ENCODE data around the gene CHD2.

The CHD2 gene

GRCh38 chr15:92954002-92954401, 53.9 kb downstream of the CHD2 start:
- H3K9ac ChIP-seq (ENCODE audit: low read depth in 1 of 2, low read length in 2 of 2), result no peak overlapping the region
- H3K4me1 ChIP-seq (ENCODE audit: control insufficient read depth in 1 of 2, insufficient read depth in 2 of 2, low read length in 2 of 2), result no peaks in the 10 kb centered on the region
- no peak overlapping the region for H3K27ac ChIP-seq (ENCODE audit: low read depth, low read length)
- peaks cover 65 to 80% of the 10 kb centered on the region in 2 donors for H3K36me3 ChIP-seq (ENCODE audit: control insufficient read depth in 1 of 2, insufficient read depth in 2 of 2, low read length in 2 of 2)
- no peak overlapping the region for H3K4me3 ChIP-seq (ENCODE audit: low read depth in 1 of 2, low read length in 2 of 2)
- H3K27me3 ChIP-seq (ENCODE audit: control insufficient read depth in 1 of 2, insufficient read depth in 2 of 2, low read length in 2 of 2), result no peaks in the 10 kb centered on the region
- H3K9me3 ChIP-seq (ENCODE audit: control insufficient read depth in 1 of 2, low read length in 2 of 2), result peaks cover 14 to 16% of the 10 kb centered on the region in 2 donors

DNA sequence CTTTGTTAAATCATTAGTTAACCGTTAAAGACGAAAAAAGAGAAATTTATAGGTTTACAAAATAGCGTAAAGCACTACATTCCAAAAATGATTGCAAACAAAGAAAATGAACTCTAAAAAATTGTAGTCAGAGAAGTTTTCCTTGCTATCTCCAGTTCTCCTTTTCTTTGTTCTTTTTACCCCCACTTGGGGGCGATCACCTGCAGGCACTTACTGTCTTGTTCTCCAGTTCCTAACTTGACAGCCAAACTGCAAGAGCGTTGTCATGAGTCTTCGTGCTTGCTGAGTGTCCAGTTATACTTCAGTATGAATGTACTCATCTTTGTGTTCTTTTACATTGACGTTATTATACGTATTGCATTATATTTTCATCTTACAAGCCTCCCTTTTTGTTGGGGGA, 54.5 kb downstream of the CHD2 start:
- H3K27me3 ChIP-seq (ENCODE audit: control insufficient read depth in 1 of 2, insufficient read depth in 2 of 2, low read length in 2 of 2), result no peaks in the 10 kb centered on the region
- H3K9me3 ChIP-seq (ENCODE audit: control insufficient read depth in 1 of 2, low read length in 2 of 2), result peaks cover 8 to 10% of the 10 kb centered on the region in 2 donors
- H3K36me3 ChIP-seq (ENCODE audit: control insufficient read depth in 1 of 2, insufficient read depth in 2 of 2, low read length in 2 of 2), result peaks cover 59 to 80% of the 10 kb centered on the region in 2 donors
- H3K4me3 ChIP-seq (ENCODE audit: low read depth in 1 of 2, low read length in 2 of 2), result no peak overlapping the region
- no peak overlapping the region for H3K9ac ChIP-seq (ENCODE audit: low read depth in 1 of 2, low read length in 2 of 2)
- H3K4me1 ChIP-seq (ENCODE audit: control insufficient read depth in 1 of 2, insufficient read depth in 2 of 2, low read length in 2 of 2), result no peaks in the 10 kb centered on the region
- no peak overlapping the region for H3K27ac ChIP-seq (ENCODE audit: low read depth, low read length)

- H3K36me3 ChIP-seq (ENCODE audit: control insufficient read depth in 1 of 2, insufficient read depth in 2 of 2, low read length in 2 of 2), result peaks cover 49 to 78% of the 10 kb centered on the region in 2 donors
- no peak overlapping the region for H3K27ac ChIP-seq (ENCODE audit: low read depth, low read length)
- H3K4me1 ChIP-seq (ENCODE audit: control insufficient read depth in 1 of 2, insufficient read depth in 2 of 2, low read length in 2 of 2), result no peaks in the 10 kb centered on the region
- no peak overlapping the region for H3K9ac ChIP-seq (ENCODE audit: low read depth in 1 of 2, low read length in 2 of 2)
- no peaks in the 10 kb centered on the region for H3K27me3 ChIP-seq (ENCODE audit: control insufficient read depth in 1 of 2, insufficient read depth in 2 of 2, low read length in 2 of 2)
- H3K4me3 ChIP-seq (ENCODE audit: low read depth in 1 of 2, low read length in 2 of 2), result no peak overlapping the region
- no peaks in the 10 kb centered on the region for H3K9me3 ChIP-seq (ENCODE audit: control insufficient read depth in 1 of 2, low read length in 2 of 2)
These were observed 55.6 kb downstream of the CHD2 start for GRCh38 chr15:92955706-92956105.

- H3K9me3 ChIP-seq (ENCODE audit: control insufficient read depth in 1 of 2, low read length in 2 of 2), result no peaks in the 10 kb centered on the region
- H3K36me3 ChIP-seq (ENCODE audit: control insufficient read depth in 1 of 2, insufficient read depth in 2 of 2, low read length in 2 of 2), result peaks cover 35 to 77% of the 10 kb centered on the region in 2 donors
- H3K27ac ChIP-seq (ENCODE audit: low read depth, low read length), result no peak overlapping the region
- no peak overlapping the region for H3K9ac ChIP-seq (ENCODE audit: low read depth in 1 of 2, low read length in 2 of 2)
- H3K4me3 ChIP-seq (ENCODE audit: low read depth in 1 of 2, low read length in 2 of 2), result no peak overlapping the region
- no peaks in the 10 kb centered on the region for H3K4me1 ChIP-seq (ENCODE audit: control insufficient read depth in 1 of 2, insufficient read depth in 2 of 2, low read length in 2 of 2)
- H3K27me3 ChIP-seq (ENCODE audit: control insufficient read depth in 1 of 2, insufficient read depth in 2 of 2, low read length in 2 of 2), result no peaks in the 10 kb centered on the region
These were observed 58.0 kb downstream of the CHD2 start for GRCh38 chr15:92958105-92958504.

- H3K27me3 ChIP-seq (ENCODE audit: control insufficient read depth in 1 of 2, insufficient read depth in 2 of 2, low read length in 2 of 2), result no peaks in the 10 kb centered on the region
- no peak overlapping the region for H3K4me3 ChIP-seq (ENCODE audit: low read depth in 1 of 2, low read length in 2 of 2)
- H3K4me1 ChIP-seq (ENCODE audit: control insufficient read depth in 1 of 2, insufficient read depth in 2 of 2, low read length in 2 of 2), result no peaks in the 10 kb centered on the region
- H3K27ac ChIP-seq (ENCODE audit: low read depth, low read length), result no peak overlapping the region
- no peaks in the 10 kb centered on the region for H3K9me3 ChIP-seq (ENCODE audit: control insufficient read depth in 1 of 2, low read length in 2 of 2)
- H3K9ac ChIP-seq (ENCODE audit: low read depth in 1 of 2, low read length in 2 of 2), result no peak overlapping the region
- peaks cover 36 to 77% of the 10 kb centered on the region in 2 donors for H3K36me3 ChIP-seq (ENCODE audit: control insufficient read depth in 1 of 2, insufficient read depth in 2 of 2, low read length in 2 of 2)
These were observed 59.1 kb downstream of the CHD2 start for GRCh38 chr15:92959219-92959618.

GRCh38 chr15:92960996-92961681, 61.0 kb downstream of the CHD2 start:
- Histone ChIP-seq H3K9me3 (ENCODE audit: control insufficient read depth in 1 of 2, low read length in 2 of 2) (no peaks in the 10 kb centered on the region), H3K4me3 (ENCODE audit: low read depth in 1 of 2, low read length in 2 of 2) (no peak overlapping the region), H3K4me1 (ENCODE audit: control insufficient read depth in 1 of 2, insufficient read depth in 2 of 2, low read length in 2 of 2) (no peaks in the 10 kb centered on the region), H3K27me3 (ENCODE audit: control insufficient read depth in 1 of 2, insufficient read depth in 2 of 2, low read length in 2 of 2) (no peaks in the 10 kb centered on the region), H3K36me3 (ENCODE audit: control insufficient read depth in 1 of 2, insufficient read depth in 2 of 2, low read length in 2 of 2) (peaks cover 28 to 65% of the 10 kb centered on the region in 2 donors), H3K9ac (ENCODE audit: low read depth in 1 of 2, low read length in 2 of 2) (no peak overlapping the region), H3K27ac (ENCODE audit: low read depth, low read length) (no peak overlapping the region)

DNA sequence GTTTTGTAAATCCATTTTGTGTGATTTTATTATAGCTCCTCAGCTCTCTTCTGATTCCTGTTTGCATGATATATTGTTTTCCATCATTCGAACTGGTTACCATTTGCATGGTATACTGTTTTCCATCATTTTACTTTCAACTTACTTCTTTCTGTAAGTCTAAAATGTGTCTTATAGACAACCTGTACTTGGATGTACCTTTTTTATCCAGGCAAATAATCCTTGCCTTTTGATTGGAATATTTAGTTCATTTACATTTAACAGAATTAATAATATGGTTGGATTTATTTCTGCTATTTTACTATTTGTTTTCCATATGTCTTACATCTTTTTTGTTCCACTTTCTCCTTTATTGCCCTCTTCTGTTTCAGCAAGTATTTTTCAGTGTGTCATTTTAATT, 62.8 kb downstream of the CHD2 start:
- Histone ChIP-seq H3K4me3 (ENCODE audit: low read depth in 1 of 2, low read length in 2 of 2) (no peak overlapping the region), H3K36me3 (ENCODE audit: control insufficient read depth in 1 of 2, insufficient read depth in 2 of 2, low read length in 2 of 2) (peaks cover 20 to 70% of the 10 kb centered on the region in 2 donors), H3K9ac (ENCODE audit: low read depth in 1 of 2, low read length in 2 of 2) (no peak overlapping the region), H3K27ac (ENCODE audit: low read depth, low read length) (no peak overlapping the region), H3K4me1 (ENCODE audit: control insufficient read depth in 1 of 2, insufficient read depth in 2 of 2, low read length in 2 of 2) (no peaks in the 10 kb centered on the region), H3K9me3 (ENCODE audit: control insufficient read depth in 1 of 2, low read length in 2 of 2) (no peaks in the 10 kb centered on the region), H3K27me3 (ENCODE audit: control insufficient read depth in 1 of 2, insufficient read depth in 2 of 2, low read length in 2 of 2) (no peaks in the 10 kb centered on the region)

DNA sequence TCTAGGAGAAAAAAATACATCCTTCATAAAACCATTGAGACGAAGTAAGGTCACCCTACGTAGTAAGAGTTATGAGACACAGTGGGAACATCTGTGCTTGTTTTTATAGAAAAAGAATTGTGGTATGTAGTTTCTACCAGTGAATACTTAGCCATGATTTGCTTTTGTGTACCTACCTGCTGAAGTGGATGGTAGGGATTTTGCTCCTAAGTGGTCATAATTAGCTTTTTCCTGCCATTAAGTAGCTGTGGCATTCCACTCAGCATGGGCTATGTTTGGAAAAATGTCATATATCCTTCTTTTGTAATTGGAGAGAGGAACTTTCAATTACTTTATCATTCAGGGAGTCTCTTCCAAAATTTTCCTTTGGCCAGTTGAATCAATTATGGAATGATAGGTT, 63.7 kb downstream of the CHD2 start:
- Histone ChIP-seq H3K27ac (ENCODE audit: low read depth, low read length) (no peak overlapping the region), H3K27me3 (ENCODE audit: control insufficient read depth in 1 of 2, insufficient read depth in 2 of 2, low read length in 2 of 2) (no peaks in the 10 kb centered on the region), H3K9me3 (ENCODE audit: control insufficient read depth in 1 of 2, low read length in 2 of 2) (no peaks in the 10 kb centered on the region), H3K9ac (ENCODE audit: low read depth in 1 of 2, low read length in 2 of 2) (no peak overlapping the region), H3K4me3 (ENCODE audit: low read depth in 1 of 2, low read length in 2 of 2) (no peak overlapping the region), H3K36me3 (ENCODE audit: control insufficient read depth in 1 of 2, insufficient read depth in 2 of 2, low read length in 2 of 2) (peaks cover 23 to 78% of the 10 kb centered on the region in 2 donors), H3K4me1 (ENCODE audit: control insufficient read depth in 1 of 2, insufficient read depth in 2 of 2, low read length in 2 of 2) (no peaks in the 10 kb centered on the region)

DNA sequence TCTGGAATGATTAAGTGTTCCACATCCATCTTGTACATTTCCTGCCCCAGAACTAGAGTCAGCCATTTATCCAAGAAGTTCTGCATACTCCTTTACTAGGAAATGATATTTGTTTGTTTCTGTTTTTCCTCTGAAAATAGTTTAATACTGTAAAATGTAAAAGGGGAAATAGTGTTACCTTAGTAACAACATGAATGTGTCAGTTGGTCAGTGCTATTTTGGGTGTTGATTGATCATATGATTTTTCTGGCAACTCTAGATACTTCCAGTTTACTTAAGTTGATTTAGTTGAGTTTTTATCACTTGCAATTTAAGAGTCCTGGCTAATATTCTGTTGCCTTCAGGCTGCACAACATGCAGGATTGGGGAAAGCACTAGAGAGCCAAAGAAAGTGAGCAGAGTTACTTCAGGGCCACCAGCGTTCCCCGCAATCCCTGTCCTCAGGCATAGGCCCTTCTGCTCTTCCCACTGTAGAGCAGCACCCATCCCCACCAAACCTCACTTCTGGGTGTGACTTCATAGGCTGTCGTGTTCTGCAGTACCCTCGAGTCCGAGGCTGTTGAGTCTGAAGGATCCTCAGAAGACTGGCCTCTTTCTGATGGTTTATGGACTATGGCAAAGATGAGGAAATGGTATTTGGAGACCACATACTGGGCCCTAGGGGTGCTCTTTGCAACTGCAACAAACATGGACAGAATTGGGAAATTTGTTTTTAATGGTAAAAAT, 69.0 kb downstream of the CHD2 start:
- Histone ChIP-seq H3K36me3 (ENCODE audit: control insufficient read depth in 1 of 2, insufficient read depth in 2 of 2, low read length in 2 of 2) (peaks cover 43 to 81% of the 10 kb centered on the region in 2 donors), H3K4me3 (ENCODE audit: low read depth in 1 of 2, low read length in 2 of 2) (no peak overlapping the region), H3K9me3 (ENCODE audit: control insufficient read depth in 1 of 2, low read length in 2 of 2) (no peaks in the 10 kb centered on the region), H3K27me3 (ENCODE audit: control insufficient read depth in 1 of 2, insufficient read depth in 2 of 2, low read length in 2 of 2) (no peaks in the 10 kb centered on the region), H3K27ac (ENCODE audit: low read depth, low read length) (no peak overlapping the region), H3K9ac (ENCODE audit: low read depth in 1 of 2, low read length in 2 of 2) (no peak overlapping the region), H3K4me1 (ENCODE audit: control insufficient read depth in 1 of 2, insufficient read depth in 2 of 2, low read length in 2 of 2) (no peaks in the 10 kb centered on the region)

GRCh38 chr15:92970656-92971055, 70.5 kb downstream of the CHD2 start:
- no peak overlapping the region for H3K4me3 ChIP-seq (ENCODE audit: low read depth in 1 of 2, low read length in 2 of 2)
- H3K27ac ChIP-seq (ENCODE audit: low read depth, low read length), result no peak overlapping the region
- H3K36me3 ChIP-seq (ENCODE audit: control insufficient read depth in 1 of 2, insufficient read depth in 2 of 2, low read length in 2 of 2), result peaks cover 51 to 87% of the 10 kb centered on the region in 2 donors
- H3K9ac ChIP-seq (ENCODE audit: low read depth in 1 of 2, low read length in 2 of 2), result no peak overlapping the region
- no peaks in the 10 kb centered on the region for H3K27me3 ChIP-seq (ENCODE audit: control insufficient read depth in 1 of 2, insufficient read depth in 2 of 2, low read length in 2 of 2)
- H3K9me3 ChIP-seq (ENCODE audit: control insufficient read depth in 1 of 2, low read length in 2 of 2), result no peaks in the 10 kb centered on the region
- no peaks in the 10 kb centered on the region for H3K4me1 ChIP-seq (ENCODE audit: control insufficient read depth in 1 of 2, insufficient read depth in 2 of 2, low read length in 2 of 2)
